Keratinocyte (primary cell): ENCODE data around the gene MSI2. TPM values are rescaled to one million over a fixed set of nuclear protein-coding genes. Genes with fewer than 3 reads are reported as not detected.

ENCODE experiments used
- DNase-seq: peaks from one replicate; pipeline ENCODE4 v3.0.0-alpha.2; 2011; ENCODE audit warnings: low read depth, missing footprints, low spot score
- FAIRE-seq: peaks from 2 replicates; lab custom pipeline; 2011; peaks lifted over from hg19 to GRCh38; lab: Jason Lieb, UNC
- H2AFZ ChIP-seq: 2 replicates; pipeline ENCODE4 v1.6.0; 2012; ENCODE audit warnings: low read length, control low read depth, inconsistent platforms; ENCODE audit not compliant: control insufficient read depth
- H3K27ac ChIP-seq: 2 replicates; pipeline ENCODE4 v1.5.1; 2011; ENCODE audit warnings: low read length; ENCODE audit not compliant: control insufficient read depth, insufficient read depth
- H3K27me3 ChIP-seq: 3 replicates; pipeline ENCODE4 v1.6.0; 2011; ENCODE audit warnings: low read length; ENCODE audit not compliant: control insufficient read depth, insufficient read depth; ENCODE audit errors: extremely low read depth
- H3K36me3 ChIP-seq, 2 experiments: 2 replicates in 1 of 2; 3 replicates in 1 of 2; pipeline ENCODE4 v1.5.1; 2011; ENCODE audit warnings: low read length in 2 of 2, mild to moderate bottlenecking in 1 of 2; ENCODE audit not compliant: control insufficient read depth in 2 of 2, insufficient read depth in 2 of 2; ENCODE audit errors: extremely low read depth in 1 of 2
- H3K4me1 ChIP-seq: 3 replicates; pipeline ENCODE4 v1.5.1; 2011; ENCODE audit warnings: low read length; ENCODE audit not compliant: control insufficient read depth, insufficient read depth; ENCODE audit errors: extremely low read depth
- H3K4me2 ChIP-seq: 3 replicates; pipeline ENCODE4 v1.6.0; 2011; ENCODE audit warnings: low read depth, low read length; ENCODE audit not compliant: control insufficient read depth, insufficient read depth; ENCODE audit errors: extremely low read depth
- H3K4me3 ChIP-seq, 3 experiments: fragments of 200-600 bp in 1 of 3; sonication (generic) in 1 of 3; 2 replicates in 2 of 3; 3 replicates in 1 of 3; pipeline ENCODE4 v1.5.1; 2011 to 2016; ENCODE audit warnings: low read length in 3 of 3, mild to moderate bottlenecking in 3 of 3, control low read depth in 2 of 3, inconsistent platforms in 1 of 3, low read depth in 1 of 3, mixed read lengths in 1 of 3, mixed run types in 1 of 3, moderate library complexity in 1 of 3; ENCODE audit not compliant: control insufficient read depth in 2 of 3, insufficient read depth in 2 of 3; ENCODE audit errors: extremely low read depth in 1 of 3
- H3K79me2 ChIP-seq: 2 replicates; pipeline ENCODE4 v1.6.0; 2012; ENCODE audit warnings: low read length; ENCODE audit not compliant: control insufficient read depth, insufficient read depth
- H3K9ac ChIP-seq: 3 replicates; pipeline ENCODE4 v1.6.0; 2011; ENCODE audit warnings: low read length; ENCODE audit not compliant: control insufficient read depth, insufficient read depth; ENCODE audit errors: extremely low read depth
- H3K9me1 ChIP-seq: 3 replicates; pipeline ENCODE4 v1.6.0; 2011; ENCODE audit warnings: low read length; ENCODE audit not compliant: control insufficient read depth, insufficient read depth; ENCODE audit errors: extremely low read depth
- H3K9me3 ChIP-seq: 2 replicates; pipeline ENCODE4 v1.5.1; 2012; ENCODE audit warnings: low read depth, low read length; ENCODE audit not compliant: control insufficient read depth
- H4K20me1 ChIP-seq: 3 replicates; pipeline ENCODE4 v1.6.0; 2011; ENCODE audit warnings: low read length; ENCODE audit not compliant: control insufficient read depth, insufficient read depth; ENCODE audit errors: extremely low read depth
- CTCF ChIP-seq, 3 experiments: IDR thresholded peaks in 1 of 3; conservative IDR thresholded peaks in 1 of 3; optimal IDR thresholded peaks in 1 of 3; 2 replicates in 2 of 3; 3 replicates in 1 of 3; pipeline versions ENCODE3 to v1.5.1; 2011; ENCODE audit warnings: low read length in 3 of 3, mild to moderate bottlenecking in 3 of 3, moderate library complexity in 2 of 3, control low read depth in 1 of 3, inconsistent platforms in 1 of 3; ENCODE audit not compliant: insufficient read depth in 2 of 3; ENCODE audit errors: extremely low read depth in 1 of 3
- EZH2 ChIP-seq: IDR thresholded peaks from one replicate; pipeline ENCODE4 v1.6.1; 2012; ENCODE audit warnings: inconsistent platforms, mild to moderate bottlenecking, low read length, moderate library complexity
- dilution Hi-C: fragments of 300-500 bp; cut with MboI; formaldehyde crosslinking; loops from one replicate; pipeline ENCODE4 v1.7.0; 2020; ENCODE audit warnings: low sequenced_read_pairs; ENCODE audit not compliant: extremely low pct_ligation_motif_present
- polyA plus RNA-seq, 5 experiments: library from polyadenylated mRNA; depleted of rRNA in 3 of 5; stranded (reverse) in 3 of 5; stranded (forward) in 1 of 5; unstranded in 1 of 5; fragments of >200 nt; gene quantifications; 1 replicate in 1 of 5; 2 replicates in 3 of 5; 3 replicates in 1 of 5; pipeline versions ENCODE4 v1.2.1 to v1.2.3, GENCODE V29; 2011 to 2012; ENCODE audit warnings: missing spikeins in 2 of 5, low read depth in 1 of 5, low replicate concordance in 1 of 5

The MSI2 gene
- polyA plus RNA-seq, 1 donor (not counting 4 experiments of a cell fraction or from before 2014, with no cell fraction given), result 22.3 TPM

- no peaks in the 10 kb centered on the region for H3K9me3 ChIP-seq
- H3K4me3 ChIP-seq, result no peak overlapping the region
- peaks cover 0 to 2% of the 10 kb centered on the region in 2 experiments for H3K36me3 ChIP-seq
- no peak overlapping the region for H3K27ac ChIP-seq
- H3K9me1 ChIP-seq, result no peaks in the 10 kb centered on the region
- H3K27me3 ChIP-seq, result no peaks in the 10 kb centered on the region
- peaks cover 5% of the 10 kb centered on the region for H3K4me1 ChIP-seq
- no peak for TF ChIP-seq CTCF (optimal IDR thresholded peaks at IDR 0.05 in 1 of 3, IDR thresholded peaks at IDR 0.05 in 1 of 3, conservative IDR thresholded peaks at IDR 0.05 in 1 of 3; ENCODE audit: extremely low read depth in 1 of 3, insufficient read depth in 2 of 3, low read length in 3 of 3)
- TF ChIP-seq EZH2, result no peak
- no peak for DNase-seq
- FAIRE-seq, result no peak
- H3K4me2 ChIP-seq, result no peak overlapping the region
- no peaks in the 10 kb centered on the region for H3K79me2 ChIP-seq
- no peak overlapping the region for H2AFZ ChIP-seq
- no peak overlapping the region for H3K9ac ChIP-seq
- H4K20me1 ChIP-seq, result no peaks in the 10 kb centered on the region
- dilution Hi-C loops, result no loop called here
These were observed 397.0 kb downstream of the MSI2 start for GRCh38 chr17:57653279-57653678.

- peaks cover 5% of the 10 kb centered on the region for H3K4me1 ChIP-seq
- TF ChIP-seq CTCF (optimal IDR thresholded peaks at IDR 0.05 in 1 of 3, IDR thresholded peaks at IDR 0.05 in 1 of 3, conservative IDR thresholded peaks at IDR 0.05 in 1 of 3; ENCODE audit: extremely low read depth in 1 of 3, insufficient read depth in 2 of 3, low read length in 3 of 3) (no peak), EZH2 (no peak)
- H3K9me3 ChIP-seq, result no peaks in the 10 kb centered on the region
- no peak overlapping the region for H3K9ac ChIP-seq
- DNase-seq (no peak), FAIRE-seq (no peak)
- no peaks in the 10 kb centered on the region for H3K36me3 ChIP-seq
- dilution Hi-C loops, result no loop called here
- H3K9me1 ChIP-seq, result no peaks in the 10 kb centered on the region
- no peaks in the 10 kb centered on the region for H3K79me2 ChIP-seq
- H2AFZ ChIP-seq, result no peak overlapping the region
- no peak overlapping the region for H3K4me3 ChIP-seq
- no peaks in the 10 kb centered on the region for H4K20me1 ChIP-seq
- H3K27ac ChIP-seq, result no peak overlapping the region
- H3K4me2 ChIP-seq, result no peak overlapping the region
- no peaks in the 10 kb centered on the region for H3K27me3 ChIP-seq
These were observed 397.9 kb downstream of the MSI2 start for GRCh38 chr17:57654040-57654775.
